KOPT-K1 (cell line): ENCODE data around the gene LRRC59.
A peak's percentile ranks its signal among the peaks of the same experiment; 100 is the strongest.

Experiments
- H3K27ac ChIP-seq: fragments of 200-600 bp; sonication (generic); 2 replicates; pipeline ENCODE4 v1.5.1; 2016; ENCODE audit warnings: antibody characterized with exemption, mild to moderate bottlenecking, low read depth, low read length; ENCODE audit not compliant: poor library complexity, severe bottlenecking
- H3K36me3 ChIP-seq: fragments of 200-600 bp; sonication (generic); 2 replicates; pipeline ENCODE4 v1.5.1; 2017; ENCODE audit warnings: antibody characterized with exemption, mild to moderate bottlenecking, low read length, moderate library complexity; ENCODE audit not compliant: insufficient read depth
- H3K9me3 ChIP-seq: fragments of 200-600 bp; sonication (generic); 2 replicates; pipeline ENCODE4 v1.5.1; 2017; ENCODE audit warnings: antibody characterized with exemption, low read length, mild to moderate bottlenecking; ENCODE audit not compliant: insufficient read depth, poor library complexity, severe bottlenecking

Gene LRRC59

DNA sequence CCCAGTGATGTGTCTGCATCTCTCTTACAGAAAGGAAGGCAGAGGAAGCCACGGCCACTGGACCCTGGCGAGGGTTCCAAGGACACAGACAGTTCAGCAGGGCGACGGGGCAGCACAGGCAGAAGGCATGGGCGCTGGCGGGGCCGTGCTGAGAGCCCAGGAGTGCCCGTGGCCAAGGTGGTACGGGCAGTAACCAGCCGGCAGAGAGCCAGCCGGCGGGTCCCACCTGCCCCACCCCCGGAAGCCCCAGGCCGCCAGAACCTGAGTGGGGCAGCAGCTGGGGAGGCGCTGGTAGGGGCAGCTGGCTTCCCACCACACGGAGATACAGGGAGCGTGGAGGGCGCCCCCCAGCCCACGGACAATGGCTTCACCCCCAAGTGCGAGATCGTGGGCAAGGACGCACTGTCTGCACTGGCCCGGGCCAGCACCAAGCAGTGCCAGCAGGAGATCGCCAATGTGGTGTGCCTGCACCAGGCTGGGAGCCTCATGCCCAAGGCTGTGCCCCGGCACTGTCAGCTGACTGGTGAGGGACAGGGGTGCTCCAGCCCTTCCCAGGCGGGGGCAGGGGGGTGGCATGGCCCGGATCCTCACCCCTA, 43.6 kb downstream of the LRRC59 start:
- H3K9me3 ChIP-seq = no peaks in the 10 kb centered on the region
- H3K27ac ChIP-seq = no peak overlapping the region
- H3K36me3 ChIP-seq = peaks cover 66% of the 10 kb centered on the region

DNA sequence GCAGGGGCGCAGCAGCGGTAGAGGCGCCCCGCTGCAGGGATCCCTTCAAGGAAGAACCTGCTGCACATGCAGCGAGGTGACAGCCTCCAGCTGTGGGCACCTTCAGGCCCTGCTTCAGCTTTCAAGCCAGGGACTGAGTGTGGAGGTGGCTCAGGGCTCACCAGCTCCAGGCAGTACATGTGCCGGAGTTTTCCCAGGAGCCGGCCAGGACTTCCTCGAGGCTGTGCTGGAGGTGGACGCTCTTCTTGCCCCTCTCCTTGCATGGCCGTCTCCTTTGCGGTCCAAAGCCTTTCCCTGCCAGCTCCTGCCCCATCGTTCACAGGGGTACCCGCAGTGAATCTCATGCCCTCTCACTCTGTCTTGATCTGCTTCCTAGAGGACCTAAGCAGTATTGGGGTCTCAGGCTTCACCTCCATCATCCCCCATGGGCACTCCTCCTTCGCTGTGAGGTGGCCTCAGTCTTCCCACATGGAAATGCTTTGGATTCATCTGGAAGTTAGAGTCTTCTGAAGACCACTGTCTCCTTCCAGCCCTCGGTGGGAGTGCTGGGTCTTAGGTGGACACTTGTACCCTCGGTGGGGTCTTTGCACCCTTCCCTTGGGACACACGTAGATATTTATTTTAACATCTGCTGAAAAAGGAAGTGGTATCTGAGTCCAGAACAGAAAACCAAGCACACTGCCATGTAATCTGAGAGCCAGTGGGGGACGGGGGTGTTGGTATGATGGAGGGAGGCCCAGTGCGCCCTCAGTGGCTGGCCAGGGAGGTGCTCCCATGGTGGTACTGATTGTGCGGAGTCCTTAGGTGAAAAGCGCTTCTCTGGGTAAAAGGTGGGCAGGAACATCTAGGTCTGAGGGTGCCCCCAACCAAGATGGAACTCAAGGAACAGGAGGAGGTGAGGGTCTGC, 44.4 kb downstream of the LRRC59 start:
- Histone ChIP-seq H3K27ac (no peak overlapping the region), H3K36me3 (peaks cover 58% of the 10 kb centered on the region), H3K9me3 (no peaks in the 10 kb centered on the region)

- H3K27ac ChIP-seq = no peak overlapping the region
- H3K36me3 ChIP-seq = peaks cover 50% of the 10 kb centered on the region
- H3K9me3 ChIP-seq = no peaks in the 10 kb centered on the region
Observed at GRCh38 chr17:50352072-50352692, 45.1 kb downstream of the LRRC59 start.

- Histone ChIP-seq H3K9me3 (no peaks in the 10 kb centered on the region), H3K27ac (no peak overlapping the region), H3K36me3 (peaks cover 36% of the 10 kb centered on the region)
Observed at GRCh38 chr17:50350733-50351132, 46.6 kb downstream of the LRRC59 start.

- Histone ChIP-seq H3K36me3 (peaks cover 21% of the 10 kb centered on the region), H3K9me3 (no peaks in the 10 kb centered on the region), H3K27ac (no peak overlapping the region)
Observed at GRCh38 chr17:50349243-50349600, 48.1 kb downstream of the LRRC59 start.

- Histone ChIP-seq H3K36me3 (peaks cover 15% of the 10 kb centered on the region), H3K9me3 (no peaks in the 10 kb centered on the region), H3K27ac (no peak overlapping the region)
Observed at GRCh38 chr17:50348522-50349242, 48.6 kb downstream of the LRRC59 start.

DNA sequence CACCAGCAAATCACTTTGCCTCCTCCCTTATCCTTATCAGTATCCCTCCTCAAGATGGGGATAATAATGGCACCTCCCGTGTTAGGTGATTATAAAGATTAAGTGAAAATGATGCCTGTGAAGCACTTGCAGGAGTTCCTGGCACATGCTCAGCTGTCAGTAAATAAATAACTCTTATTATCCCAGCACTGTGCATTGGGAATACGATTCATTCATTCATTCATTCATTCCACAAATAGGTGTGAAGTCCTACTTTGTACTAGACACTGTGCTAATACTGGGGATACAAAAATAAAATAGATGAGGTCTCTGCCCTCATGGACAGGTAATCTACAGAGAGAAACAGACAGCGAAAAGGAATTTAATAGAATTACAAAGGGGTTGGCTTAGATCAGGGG, 49.4 kb downstream of the LRRC59 start:
- Histone ChIP-seq H3K9me3 (no peaks in the 10 kb centered on the region), H3K36me3 (peaks cover 8% of the 10 kb centered on the region; the same call in 1 of the 2 replicates), H3K27ac (no peak overlapping the region)

DNA sequence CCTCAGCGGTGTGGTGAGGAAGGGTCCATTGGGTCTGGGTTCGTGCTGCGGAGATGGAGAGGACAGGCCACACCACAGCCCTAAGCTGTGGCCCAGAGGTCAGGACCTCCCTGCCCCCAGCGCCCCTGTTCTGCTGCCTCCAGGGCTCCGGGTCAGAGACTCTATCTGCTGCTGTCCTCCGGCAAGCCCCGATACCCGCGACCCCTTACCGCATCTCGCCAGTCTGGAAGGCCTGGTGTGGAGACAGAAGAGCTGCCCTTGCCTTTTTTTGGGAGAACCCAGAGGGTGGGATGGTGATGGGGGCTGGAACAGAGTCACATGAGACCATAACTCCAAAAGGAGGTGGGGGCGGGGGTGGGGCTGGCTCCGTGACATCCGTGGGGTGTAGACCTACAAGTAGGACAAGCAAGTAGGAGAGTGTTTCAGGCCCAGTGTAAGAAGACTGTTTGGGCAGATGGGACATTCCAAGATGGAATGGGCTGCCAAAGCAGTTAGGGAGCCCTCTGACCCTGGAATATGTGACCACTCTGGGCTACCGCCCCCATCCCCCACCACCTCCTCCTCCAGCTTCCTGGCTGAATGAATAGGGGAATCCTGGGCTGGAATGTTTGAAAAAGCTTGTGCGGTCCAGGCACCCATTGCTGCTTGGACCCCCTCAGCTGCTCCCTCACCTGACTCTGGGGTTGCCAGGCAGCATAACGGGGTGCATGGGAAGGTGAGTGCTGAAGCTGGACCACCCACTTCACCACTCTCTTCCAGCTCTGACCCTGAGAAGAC, 50.0 kb downstream of the LRRC59 start:
- peak overlapping the region; percentile 56 for H3K27ac ChIP-seq

GRCh38 chr17:50346313-50347116, 50.8 kb downstream of the LRRC59 start:
- H3K9me3 ChIP-seq = peaks cover 6% of the 10 kb centered on the region
- H3K27ac ChIP-seq = peak overlapping the region; percentile 56
- no peaks in the 10 kb centered on the region for H3K36me3 ChIP-seq

More for the DNA sequence above, 50.0 kb downstream of the LRRC59 start:
- Histone ChIP-seq H3K9me3 (no peaks in the 10 kb centered on the region), H3K36me3 (peaks cover 2% of the 10 kb centered on the region; the same call in 1 of the 2 replicates)

GRCh38 chr17:50345432-50346312, 51.7 kb downstream of the LRRC59 start, which contains the start of gene XYLT2:
Gene XYLT2 (plus strand): TSS chr17:50346126. CDS start chr17:50346141, 15 bp downstream.
- peaks cover 7% of the 10 kb centered on the region for H3K9me3 ChIP-seq
- peak within 1 kb of the TSS; percentile 56 for H3K27ac ChIP-seq
- no peaks in the 10 kb centered on the region for H3K36me3 ChIP-seq

GRCh38 chr17:50344731-50345365, 52.5 kb downstream of the LRRC59 start:
- H3K36me3 ChIP-seq = no peaks in the 10 kb centered on the region
- H3K27ac ChIP-seq = no peak overlapping the region
- H3K9me3 ChIP-seq = peaks cover 7% of the 10 kb centered on the region

DNA sequence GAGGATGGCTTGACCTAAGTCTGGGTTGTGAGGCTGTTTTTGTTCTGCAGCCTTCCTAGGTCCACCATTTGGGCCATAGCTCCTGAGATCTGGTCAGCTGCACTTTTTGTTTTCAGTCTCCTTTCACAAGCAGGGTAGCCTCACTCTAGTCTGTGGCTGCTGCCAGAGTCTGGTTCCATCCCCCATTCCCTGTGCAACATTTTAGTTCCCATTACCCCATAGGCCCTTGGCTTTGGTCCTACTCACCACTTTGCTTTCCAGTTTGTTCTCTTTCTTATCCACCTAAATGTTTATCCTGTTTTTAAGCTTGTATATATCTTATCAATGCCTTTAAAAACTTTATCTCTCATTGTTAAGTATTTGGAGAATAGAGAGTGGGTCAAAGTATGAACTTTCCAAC, 57.9 kb downstream of the LRRC59 start:
- Histone ChIP-seq H3K9me3 (peaks cover 24% of the 10 kb centered on the region), H3K36me3 (no peaks in the 10 kb centered on the region), H3K27ac (no peak overlapping the region)
